ENCODE results near the gene CASK. TPM values are rescaled to one million over a fixed set of nuclear protein-coding genes. Genes with fewer than 3 reads are reported as not detected.

CASK gene
- total and polyA plus RNA-seq, 4 donors = 3.6 to 14.8 (median 6.2) TPM

- WGBS = 96% methylated on average over 1 of the region's 1 CpG
- H3K9me3 ChIP-seq (ENCODE audit: control insufficient read depth in 4 of 4, low read length in 3 of 4) = no peaks in the 10 kb centered on the region
- H3K36me3 ChIP-seq (ENCODE audit: control insufficient read depth in 4 of 4, insufficient read depth in 3 of 4, low read depth in 1 of 4, low read length in 3 of 4) = no peaks in the 10 kb centered on the region
- H3K27ac ChIP-seq (ENCODE audit: low read depth in 1 of 2, low read length in 2 of 2) = no peak overlapping the region
- DNase-seq (ENCODE audit: low spot score) = no peak
- H3K9ac ChIP-seq (ENCODE audit: low read depth in 1 of 2, low read length in 2 of 2) = no peak overlapping the region
- peaks cover 0 to 2% (median 0%) of the 10 kb centered on the region in 4 donors for H3K27me3 ChIP-seq (ENCODE audit: control insufficient read depth in 4 of 4, insufficient read depth in 4 of 4, low read length in 3 of 4)
- H3K4me3 ChIP-seq (ENCODE audit: low read depth in 1 of 3, low read length in 3 of 3) = no peak overlapping the region
- TF ChIP-seq FOXA1 (IDR thresholded peaks at IDR 0.05) = no peak
- TF ChIP-seq, protein P1, sequence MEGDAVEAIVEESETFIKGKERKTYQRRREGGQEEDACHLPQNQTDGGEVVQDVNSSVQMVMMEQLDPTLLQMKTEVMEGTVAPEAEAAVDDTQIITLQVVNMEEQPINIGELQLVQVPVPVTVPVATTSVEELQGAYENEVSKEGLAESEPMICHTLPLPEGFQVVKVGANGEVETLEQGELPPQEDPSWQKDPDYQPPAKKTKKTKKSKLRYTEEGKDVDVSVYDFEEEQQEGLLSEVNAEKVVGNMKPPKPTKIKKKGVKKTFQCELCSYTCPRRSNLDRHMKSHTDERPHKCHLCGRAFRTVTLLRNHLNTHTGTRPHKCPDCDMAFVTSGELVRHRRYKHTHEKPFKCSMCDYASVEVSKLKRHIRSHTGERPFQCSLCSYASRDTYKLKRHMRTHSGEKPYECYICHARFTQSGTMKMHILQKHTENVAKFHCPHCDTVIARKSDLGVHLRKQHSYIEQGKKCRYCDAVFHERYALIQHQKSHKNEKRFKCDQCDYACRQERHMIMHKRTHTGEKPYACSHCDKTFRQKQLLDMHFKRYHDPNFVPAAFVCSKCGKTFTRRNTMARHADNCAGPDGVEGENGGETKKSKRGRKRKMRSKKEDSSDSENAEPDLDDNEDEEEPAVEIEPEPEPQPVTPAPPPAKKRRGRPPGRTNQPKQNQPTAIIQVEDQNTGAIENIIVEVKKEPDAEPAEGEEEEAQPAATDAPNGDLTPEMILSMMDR (IDR thresholded peaks at IDR 0.05; ENCODE audit: low read depth, low read length, missing input control) = no peak
- TF ChIP-seq, protein P2, sequence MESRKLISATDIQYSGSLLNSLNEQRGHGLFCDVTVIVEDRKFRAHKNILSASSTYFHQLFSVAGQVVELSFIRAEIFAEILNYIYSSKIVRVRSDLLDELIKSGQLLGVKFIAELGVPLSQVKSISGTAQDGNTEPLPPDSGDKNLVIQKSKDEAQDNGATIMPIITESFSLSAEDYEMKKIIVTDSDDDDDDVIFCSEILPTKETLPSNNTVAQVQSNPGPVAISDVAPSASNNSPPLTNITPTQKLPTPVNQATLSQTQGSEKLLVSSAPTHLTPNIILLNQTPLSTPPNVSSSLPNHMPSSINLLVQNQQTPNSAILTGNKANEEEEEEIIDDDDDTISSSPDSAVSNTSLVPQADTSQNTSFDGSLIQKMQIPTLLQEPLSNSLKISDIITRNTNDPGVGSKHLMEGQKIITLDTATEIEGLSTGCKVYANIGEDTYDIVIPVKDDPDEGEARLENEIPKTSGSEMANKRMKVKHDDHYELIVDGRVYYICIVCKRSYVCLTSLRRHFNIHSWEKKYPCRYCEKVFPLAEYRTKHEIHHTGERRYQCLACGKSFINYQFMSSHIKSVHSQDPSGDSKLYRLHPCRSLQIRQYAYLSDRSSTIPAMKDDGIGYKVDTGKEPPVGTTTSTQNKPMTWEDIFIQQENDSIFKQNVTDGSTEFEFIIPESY (IDR thresholded peaks at IDR 0.05) = no peak
- TF ChIP-seq ATF3 (IDR thresholded peaks at IDR 0.05) = no peak
- no peak for TF ChIP-seq HNF4A (conservative IDR thresholded peaks at IDR 0.05)
- TF ChIP-seq SP1 (IDR thresholded peaks at IDR 0.05) = no peak
- TF ChIP-seq EGR1 (IDR thresholded peaks at IDR 0.05; ENCODE audit: low read depth in 2 of 2) = no peak
- TF ChIP-seq, protein P3, sequence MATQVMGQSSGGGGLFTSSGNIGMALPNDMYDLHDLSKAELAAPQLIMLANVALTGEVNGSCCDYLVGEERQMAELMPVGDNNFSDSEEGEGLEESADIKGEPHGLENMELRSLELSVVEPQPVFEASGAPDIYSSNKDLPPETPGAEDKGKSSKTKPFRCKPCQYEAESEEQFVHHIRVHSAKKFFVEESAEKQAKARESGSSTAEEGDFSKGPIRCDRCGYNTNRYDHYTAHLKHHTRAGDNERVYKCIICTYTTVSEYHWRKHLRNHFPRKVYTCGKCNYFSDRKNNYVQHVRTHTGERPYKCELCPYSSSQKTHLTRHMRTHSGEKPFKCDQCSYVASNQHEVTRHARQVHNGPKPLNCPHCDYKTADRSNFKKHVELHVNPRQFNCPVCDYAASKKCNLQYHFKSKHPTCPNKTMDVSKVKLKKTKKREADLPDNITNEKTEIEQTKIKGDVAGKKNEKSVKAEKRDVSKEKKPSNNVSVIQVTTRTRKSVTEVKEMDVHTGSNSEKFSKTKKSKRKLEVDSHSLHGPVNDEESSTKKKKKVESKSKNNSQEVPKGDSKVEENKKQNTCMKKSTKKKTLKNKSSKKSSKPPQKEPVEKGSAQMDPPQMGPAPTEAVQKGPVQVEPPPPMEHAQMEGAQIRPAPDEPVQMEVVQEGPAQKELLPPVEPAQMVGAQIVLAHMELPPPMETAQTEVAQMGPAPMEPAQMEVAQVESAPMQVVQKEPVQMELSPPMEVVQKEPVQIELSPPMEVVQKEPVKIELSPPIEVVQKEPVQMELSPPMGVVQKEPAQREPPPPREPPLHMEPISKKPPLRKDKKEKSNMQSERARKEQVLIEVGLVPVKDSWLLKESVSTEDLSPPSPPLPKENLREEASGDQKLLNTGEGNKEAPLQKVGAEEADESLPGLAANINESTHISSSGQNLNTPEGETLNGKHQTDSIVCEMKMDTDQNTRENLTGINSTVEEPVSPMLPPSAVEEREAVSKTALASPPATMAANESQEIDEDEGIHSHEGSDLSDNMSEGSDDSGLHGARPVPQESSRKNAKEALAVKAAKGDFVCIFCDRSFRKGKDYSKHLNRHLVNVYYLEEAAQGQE (IDR thresholded peaks at IDR 0.05) = no peak
- TF ChIP-seq YY1 (IDR thresholded peaks at IDR 0.05) = no peak
- TF ChIP-seq FOXA2 (IDR thresholded peaks at IDR 0.05) = no peak
- peaks cover 0 to 3% (median 0%) of the 10 kb centered on the region in 4 donors for H3K4me1 ChIP-seq (ENCODE audit: control insufficient read depth in 4 of 4, insufficient read depth in 4 of 4, low read length in 3 of 4)
Observed at GRCh38 chrX:41885724-41886123, 37.6 kb downstream of the CASK start.

- Histone ChIP-seq H3K4me3 (ENCODE audit: low read depth in 1 of 3, low read length in 3 of 3) (no peak overlapping the region), H3K4me1 (ENCODE audit: control insufficient read depth in 4 of 4, insufficient read depth in 4 of 4, low read length in 3 of 4) (peaks cover 0 to 6% (median 2%) of the 10 kb centered on the region in 4 donors), H3K36me3 (ENCODE audit: control insufficient read depth in 4 of 4, insufficient read depth in 3 of 4, low read depth in 1 of 4, low read length in 3 of 4) (no peaks in the 10 kb centered on the region), H3K9me3 (ENCODE audit: control insufficient read depth in 4 of 4, low read length in 3 of 4) (no peaks in the 10 kb centered on the region), H3K27ac (ENCODE audit: low read depth in 1 of 2, low read length in 2 of 2) (no peak overlapping the region), H3K9ac (ENCODE audit: low read depth in 1 of 2, low read length in 2 of 2) (no peak overlapping the region), H3K27me3 (ENCODE audit: control insufficient read depth in 4 of 4, insufficient read depth in 4 of 4, low read length in 3 of 4) (no peaks in the 10 kb centered on the region)
- WGBS = 81% methylated on average over 1 of the region's 1 CpG
- TF ChIP-seq RXRA (IDR thresholded peaks at IDR 0.05) = no peak
- TF ChIP-seq TAF1 (conservative IDR thresholded peaks at IDR 0.05) = no peak
- TF ChIP-seq, protein P2 (IDR thresholded peaks at IDR 0.05) = no peak
- TF ChIP-seq JUND (IDR thresholded peaks at IDR 0.05) = no peak
- no peak for DNase-seq (ENCODE audit: low spot score)
Observed at GRCh38 chrX:41881166-41881565, 42.2 kb downstream of the CASK start.
